NCI-H446 (cell line): Measurements from ENCODE around the gene LYPD1.

Experiments used
- DNase-seq, 2 experiments: peaks; one replicate each; lab custom pipeline; 2025; lab: John Stamatoyannopoulos, UW

Gene LYPD1

GRCh38 chr2:132632000-132632649 lies 37.9 kb downstream of the LYPD1 start:
- no peak for DNase-seq

DNA sequence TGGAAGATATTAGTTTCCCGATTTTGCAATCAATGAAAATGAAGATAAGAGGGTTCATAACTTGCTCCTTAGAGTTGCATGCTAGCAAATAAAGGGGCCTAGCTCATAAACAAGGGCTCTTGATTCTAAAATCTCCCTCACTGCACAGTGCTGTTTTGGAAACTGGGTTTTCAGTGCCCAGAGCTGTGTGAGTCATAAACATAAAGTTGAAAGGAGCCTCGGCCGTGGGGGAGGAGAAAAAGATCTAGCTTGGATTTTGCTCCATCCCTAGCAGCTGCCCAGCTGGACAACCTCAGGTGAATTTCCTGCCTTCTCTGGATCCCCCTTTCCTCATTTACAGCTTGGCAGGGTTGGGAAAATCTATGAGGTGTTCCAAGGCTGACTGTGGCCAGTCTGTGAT lies 42.5 kb downstream of the LYPD1 start:
- no peak for DNase-seq

DNA sequence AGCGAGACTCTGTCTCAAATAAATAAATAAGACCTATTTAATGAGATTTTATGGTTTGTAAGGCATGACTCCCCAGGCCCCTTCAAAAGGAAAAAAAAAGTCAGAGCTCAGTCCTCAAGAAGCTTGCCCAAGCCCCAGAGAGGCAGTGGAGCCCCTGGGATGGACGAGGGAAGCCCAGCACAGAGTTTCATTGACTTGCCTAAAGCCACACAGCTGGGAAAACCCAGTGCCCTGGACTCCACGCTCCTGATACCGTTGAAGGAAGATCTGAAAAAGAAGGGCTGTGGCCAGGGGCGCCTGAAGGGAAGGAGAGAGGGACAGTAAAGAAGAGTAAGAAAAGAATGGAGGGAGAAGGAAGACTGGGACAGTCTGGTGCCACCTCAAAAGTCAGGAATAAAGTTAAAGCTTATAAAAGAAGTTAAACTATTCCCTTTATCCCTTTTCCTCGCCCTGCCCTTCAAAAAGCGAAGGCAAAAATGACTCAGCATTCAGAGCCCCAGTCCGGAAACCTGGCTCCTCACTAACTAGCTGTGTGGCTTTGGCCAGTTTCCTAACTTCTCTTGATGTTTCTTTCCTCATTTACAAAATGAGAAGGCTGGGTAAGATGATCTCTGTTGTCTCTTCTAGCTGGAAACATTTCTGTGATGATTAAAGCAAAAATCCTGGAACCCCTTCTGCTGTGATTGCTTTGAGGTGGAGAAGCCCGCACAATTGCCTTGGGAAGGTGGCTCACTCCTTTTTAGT lies 46.7 kb downstream of the LYPD1 start:
- no peak for DNase-seq

- no peak for DNase-seq
Measured at GRCh38 chr2:132621131-132621875, 48.7 kb downstream of the LYPD1 start.

GRCh38 chr2:132620115-132620514 lies 49.9 kb downstream of the LYPD1 start:
- DNase-seq, result no peak

DNA sequence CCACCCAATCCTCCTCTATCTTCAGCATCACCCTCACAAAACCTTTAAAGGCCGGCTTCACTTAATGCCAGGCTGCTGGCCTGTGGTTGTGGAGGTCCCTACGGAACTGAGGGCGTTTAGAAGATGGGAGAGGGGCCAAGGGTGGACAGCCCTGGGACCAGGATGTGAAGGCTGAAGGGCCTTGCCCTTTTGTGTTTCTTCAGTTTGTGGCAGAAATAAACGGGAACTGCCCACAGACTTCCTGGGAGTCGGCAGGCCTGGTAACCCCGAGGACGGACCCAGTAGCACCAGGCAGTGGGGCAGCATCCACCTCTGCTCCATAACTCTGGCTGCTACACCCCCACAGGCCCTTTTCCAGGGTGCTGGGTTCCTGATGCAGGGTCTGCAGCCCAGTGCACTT lies 51.3 kb downstream of the LYPD1 start:
- no peak for DNase-seq

DNA sequence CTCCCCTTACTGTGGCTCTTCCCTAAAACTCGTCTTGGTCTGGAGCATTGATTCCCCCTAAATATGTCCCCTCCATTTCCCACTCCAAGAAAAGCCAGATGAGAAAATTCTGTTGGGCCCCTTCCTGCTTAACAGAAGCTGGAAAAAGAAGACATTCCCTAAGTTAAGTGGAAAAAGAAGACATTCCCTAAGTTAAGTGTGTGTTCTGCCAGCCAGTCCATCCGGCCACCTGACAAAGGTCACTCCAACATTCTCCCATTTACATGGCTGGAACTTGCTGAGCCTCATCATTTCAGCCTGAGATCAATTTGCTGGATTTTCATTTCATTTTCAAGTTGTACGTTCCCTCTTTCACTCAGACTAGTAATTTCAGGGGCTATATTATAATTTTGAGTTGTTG lies 52.0 kb downstream of the LYPD1 start:
- no peak for DNase-seq

- no peak for DNase-seq
Measured at GRCh38 chr2:132615329-132616085, 54.5 kb downstream of the LYPD1 start.

DNA sequence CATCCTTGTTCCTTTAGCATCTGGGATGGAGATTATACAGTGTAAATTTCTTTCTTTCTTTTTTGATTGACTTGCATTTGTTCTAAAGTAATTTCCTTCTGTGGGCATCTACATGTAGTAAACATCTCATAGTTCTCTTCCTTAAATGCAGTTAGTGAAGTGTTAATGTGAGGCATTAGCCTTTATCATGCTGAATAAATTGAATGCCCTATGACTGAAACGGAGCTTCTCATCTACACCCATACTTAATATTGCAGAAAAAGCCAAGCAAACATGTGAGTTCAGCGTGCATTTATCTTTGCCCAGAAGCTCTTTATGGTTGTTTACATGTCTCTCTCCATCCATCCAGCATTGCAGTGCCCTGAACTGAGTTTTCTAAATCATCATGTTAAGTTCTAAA lies 58.3 kb downstream of the LYPD1 start:
- no peak for DNase-seq

- DNase-seq, result no peak
Measured at GRCh38 chr2:132609101-132609890, 60.7 kb downstream of the LYPD1 start.

GRCh38 chr2:132608311-132608710 lies 61.7 kb downstream of the LYPD1 start:
- no peak for DNase-seq

GRCh38 chr2:132607426-132608090 lies 62.4 kb downstream of the LYPD1 start:
- DNase-seq, result no peak

DNA sequence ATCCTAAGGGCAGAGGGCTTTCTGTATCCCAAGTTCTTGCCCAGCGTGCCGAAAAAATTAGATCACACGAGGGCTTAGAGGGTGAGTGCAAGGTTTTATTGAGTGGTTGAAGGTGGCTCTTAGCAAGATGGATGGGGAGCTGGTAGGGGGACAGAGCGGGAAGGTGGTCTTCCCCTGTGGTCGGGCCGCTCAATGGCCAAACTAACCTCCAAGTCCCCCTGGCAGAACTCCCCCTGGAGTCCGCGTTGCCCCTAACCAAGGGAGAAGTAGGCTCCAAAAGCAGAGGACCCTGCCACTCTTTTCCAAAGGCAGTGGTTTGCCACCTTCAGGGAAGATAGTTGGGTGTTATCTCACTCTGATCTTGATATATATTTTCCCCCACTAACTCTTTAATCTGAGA lies 63.4 kb downstream of the LYPD1 start:
- DNase-seq, result no peak

- no peak for DNase-seq
Measured at GRCh38 chr2:132605236-132606180, 64.5 kb downstream of the LYPD1 start.

DNA sequence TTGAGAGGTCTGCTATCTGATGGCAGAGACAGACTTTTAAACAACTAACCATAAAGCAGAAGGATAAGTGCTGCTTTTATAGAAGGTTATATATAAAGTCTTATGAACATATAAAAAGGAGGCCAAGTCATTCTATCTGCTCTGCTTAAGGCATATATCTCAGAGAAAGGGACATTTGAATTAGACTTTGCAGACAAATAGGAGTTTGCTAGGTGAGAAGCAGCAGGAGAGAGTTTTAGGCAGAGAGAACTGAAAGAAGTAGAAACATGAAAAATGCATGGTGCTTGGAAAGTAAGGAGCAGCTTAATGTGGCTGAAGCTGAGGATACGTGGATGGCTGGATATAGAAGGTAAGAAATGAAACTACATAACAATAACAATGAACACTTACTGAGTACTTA lies 65.4 kb downstream of the LYPD1 start:
- no peak for DNase-seq

GRCh38 chr2:132599556-132599955 lies 70.4 kb downstream of the LYPD1 start:
- no peak for DNase-seq

- no peak for DNase-seq
Measured at GRCh38 chr2:132598536-132598935, 71.5 kb downstream of the LYPD1 start.

DNA sequence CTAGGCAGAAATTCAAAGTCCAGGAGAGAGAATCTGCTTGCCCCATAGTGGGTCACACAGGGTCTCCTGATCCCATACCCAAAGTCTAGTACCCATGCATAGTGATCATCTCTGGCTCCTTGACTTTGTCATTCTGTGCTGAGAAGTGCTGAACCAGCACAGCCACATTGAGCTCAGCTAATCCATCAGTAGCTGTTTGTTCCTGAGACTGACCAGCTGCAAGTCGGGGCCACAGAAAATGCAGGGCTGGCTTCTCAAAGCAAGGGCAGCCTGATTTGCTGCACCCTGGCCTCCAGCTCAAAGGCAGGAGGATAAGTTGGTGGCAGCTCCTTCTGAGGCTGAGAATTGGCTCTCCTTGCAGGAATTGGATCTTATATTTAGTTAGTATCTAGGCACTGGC lies 72.2 kb downstream of the LYPD1 start:
- DNase-seq, result no peak

DNA sequence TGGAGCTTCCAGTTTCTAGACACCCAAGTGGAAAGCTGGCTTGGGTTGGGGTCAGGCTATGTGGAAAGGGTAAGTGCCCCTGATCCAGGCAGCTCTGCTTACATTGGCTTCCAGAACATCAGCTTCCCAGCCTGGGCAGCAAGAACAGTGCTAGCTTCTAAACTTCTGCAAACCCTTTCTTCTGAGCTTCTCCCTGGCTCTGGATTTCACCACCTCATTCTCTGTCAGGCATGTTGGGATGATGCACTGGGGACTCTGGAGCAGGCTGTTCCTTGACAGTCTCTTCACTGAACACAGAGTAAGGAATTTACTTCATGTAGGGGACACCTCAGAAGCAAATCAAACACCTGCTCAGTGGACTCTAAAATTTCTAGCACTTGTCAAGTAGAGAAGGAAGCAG lies 72.8 kb downstream of the LYPD1 start:
- DNase-seq, result no peak

- DNase-seq, result no peak
Measured at GRCh38 chr2:132595693-132596092, 74.3 kb downstream of the LYPD1 start.
